Peyer's patch (tissue), 4 donors: ENCODE measurements around the gene CCDC184. TPM values are rescaled to one million over a fixed set of nuclear protein-coding genes. Genes with fewer than 3 reads are reported as not detected.
"Not testable (repeated sequence)": the region's sequence is repeated elsewhere in the genome, so short reads cannot be mapped to it uniquely, and the experiment has no call there.

Experiments used
- DNase-seq, 3 donors: peaks; one replicate each; pipeline ENCODE4 v3.0.0-alpha.2; 2017 to 2019
- H3K27ac ChIP-seq, 4 donors: fragments of 200-600 bp; sonication (generic); one replicate each; pipeline ENCODE4 v1.5.1; 2016 to 2019
- H3K27me3 ChIP-seq, 2 donors: fragments of 200-600 bp; sonication (generic); one replicate each; pipeline ENCODE4 v1.5.1; 2019
- H3K36me3 ChIP-seq, 3 donors: fragments of 200-600 bp; sonication (generic); one replicate each; pipeline ENCODE4 v1.5.1; 2016 to 2019
- H3K4me1 ChIP-seq, 4 donors: fragments of 200-600 bp; sonication (generic); one replicate each; pipeline ENCODE4 v1.5.1; 2016 to 2019
- H3K4me3 ChIP-seq, 4 donors: fragments of 200-600 bp; sonication (generic); 1 replicate in 3 of 4; 2 replicates in 1 of 4; pipeline ENCODE4 v1.5.1; 2016 to 2019; ENCODE audit warnings: mild to moderate bottlenecking in 1 of 4
- H3K9me3 ChIP-seq, 4 donors: fragments of 200-600 bp; sonication (generic); one replicate each; pipeline ENCODE4 v1.5.1; 2016 to 2019; ENCODE audit warnings: mild to moderate bottlenecking in 1 of 4
- POLR2A ChIP-seq, 2 donors: fragments of 450-650 bp; IDR thresholded peaks; one replicate each; pipeline ENCODE4 v1.5.1; 2017; ENCODE audit warnings: antibody characterized with exemption in 2 of 2, mild to moderate bottlenecking in 2 of 2, moderate library complexity in 2 of 2
- total RNA-seq, 4 donors: library from RNA; depleted of rRNA; stranded (reverse); fragments of >200 nt; gene quantifications; one replicate each; pipeline ENCODE4 v1.1.0, GENCODE V29; 2016
- TF ChIP-seq, protein P1 (sequence below), 6 experiments: fragments of 450-650 bp in 4 of 6; fragments of 200-600 bp in 2 of 6; sonication (generic) in 1 of 6; IDR thresholded peaks; one replicate each; pipeline ENCODE4 v1.5.1; 2017 to 2019; ENCODE audit warnings: antibody characterized with exemption in 6 of 6, mild to moderate bottlenecking in 3 of 6, moderate library complexity in 1 of 6

Gene CCDC184
- total RNA-seq, 4 donors from 2014 or later: 0.40 TPM; not detected in 3

DNA sequence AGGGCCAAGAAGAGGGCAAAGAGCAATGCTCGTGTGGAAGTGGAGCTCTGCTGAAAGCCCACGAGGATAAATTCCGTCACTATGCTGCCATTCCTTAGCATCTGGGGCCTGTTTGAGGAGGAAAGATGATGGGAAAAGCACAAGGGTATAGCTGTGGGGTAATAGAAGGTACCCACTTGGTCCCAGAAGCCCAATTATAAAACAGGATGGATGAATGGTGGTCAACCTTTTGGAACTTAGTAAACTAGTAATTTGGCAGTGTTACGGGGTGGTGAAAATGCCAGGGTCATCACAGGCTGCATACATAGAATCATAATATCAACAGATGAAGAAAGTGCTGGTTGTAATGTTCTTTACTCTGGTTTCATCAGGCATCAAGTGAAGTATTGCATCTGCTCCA, 19.7 kb downstream of the CCDC184 start, which contains the start of gene OR10AD1:
Gene OR10AD1, minus strand, starts transcription at position 101 of the 400 bp plus-strand sequence. Its CDS starts 0 bp downstream, at position 101.
- H3K4me3 ChIP-seq: no peak within 1 kb of the TSS
- H3K9me3 ChIP-seq: peaks cover 0 to 17% (median 0%) of the 10 kb centered on the region in 4 donors
- no peak within 1 kb of the TSS for H3K27ac ChIP-seq

GRCh38 chr12:48209495-48209894, 26.1 kb downstream of the CCDC184 start:
- H3K4me1 ChIP-seq, H3K4me3 ChIP-seq, DNase-seq, H3K36me3 ChIP-seq, H3K27ac ChIP-seq, H3K27me3 ChIP-seq: not testable (repeated sequence)
- H3K9me3 ChIP-seq: peaks cover 0 to 22% (median 0%) of the 10 kb centered on the region in 4 donors

More for the DNA sequence above, 19.7 kb downstream of the CCDC184 start, which contains the start of gene OR10AD1:
- no peak for TF ChIP-seq POLR2A (IDR thresholded peaks at IDR 0.05)
- TF ChIP-seq, protein P1, sequence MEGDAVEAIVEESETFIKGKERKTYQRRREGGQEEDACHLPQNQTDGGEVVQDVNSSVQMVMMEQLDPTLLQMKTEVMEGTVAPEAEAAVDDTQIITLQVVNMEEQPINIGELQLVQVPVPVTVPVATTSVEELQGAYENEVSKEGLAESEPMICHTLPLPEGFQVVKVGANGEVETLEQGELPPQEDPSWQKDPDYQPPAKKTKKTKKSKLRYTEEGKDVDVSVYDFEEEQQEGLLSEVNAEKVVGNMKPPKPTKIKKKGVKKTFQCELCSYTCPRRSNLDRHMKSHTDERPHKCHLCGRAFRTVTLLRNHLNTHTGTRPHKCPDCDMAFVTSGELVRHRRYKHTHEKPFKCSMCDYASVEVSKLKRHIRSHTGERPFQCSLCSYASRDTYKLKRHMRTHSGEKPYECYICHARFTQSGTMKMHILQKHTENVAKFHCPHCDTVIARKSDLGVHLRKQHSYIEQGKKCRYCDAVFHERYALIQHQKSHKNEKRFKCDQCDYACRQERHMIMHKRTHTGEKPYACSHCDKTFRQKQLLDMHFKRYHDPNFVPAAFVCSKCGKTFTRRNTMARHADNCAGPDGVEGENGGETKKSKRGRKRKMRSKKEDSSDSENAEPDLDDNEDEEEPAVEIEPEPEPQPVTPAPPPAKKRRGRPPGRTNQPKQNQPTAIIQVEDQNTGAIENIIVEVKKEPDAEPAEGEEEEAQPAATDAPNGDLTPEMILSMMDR (IDR thresholded peaks at IDR 0.05): no peak
- Histone ChIP-seq H3K36me3 (peaks cover 0 to 4% (median 0%) of the 10 kb centered on the region in 3 donors), H3K27me3 (no peaks in the 10 kb centered on the region), H3K4me1 (peaks cover 0 to 5% (median 1%) of the 10 kb centered on the region in 4 donors)
- no peak for DNase-seq

DNA sequence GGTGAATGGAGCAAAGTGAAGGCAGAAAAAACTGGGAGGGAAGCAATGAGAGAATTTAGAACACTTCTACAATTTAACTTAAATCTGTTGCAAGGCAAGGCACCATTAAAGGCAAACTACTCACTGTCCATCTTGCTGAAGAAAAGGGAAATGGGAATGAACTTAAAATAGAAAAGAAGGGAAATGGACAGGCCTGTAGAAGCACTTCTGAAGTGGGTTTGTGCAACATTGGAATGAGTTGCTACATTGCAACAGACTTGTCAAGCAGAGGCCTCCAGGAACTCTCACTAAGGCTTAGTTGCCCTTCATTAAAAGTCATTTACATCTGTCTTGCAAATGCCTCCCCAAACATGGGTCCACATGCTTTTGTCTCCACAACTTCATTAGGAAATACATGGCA, 33.3 kb downstream of the CCDC184 start:
- no peak overlapping the region for H3K27ac ChIP-seq
- H3K9me3 ChIP-seq: no peaks in the 10 kb centered on the region
- no peak overlapping the region for H3K4me3 ChIP-seq
- no peaks in the 10 kb centered on the region for H3K4me1 ChIP-seq
- no peaks in the 10 kb centered on the region for H3K27me3 ChIP-seq
- TF ChIP-seq, protein P1 (IDR thresholded peaks at IDR 0.05): no peak
- TF ChIP-seq POLR2A (IDR thresholded peaks at IDR 0.05): no peak
- DNase-seq: no peak
- H3K36me3 ChIP-seq: no peaks in the 10 kb centered on the region

DNA sequence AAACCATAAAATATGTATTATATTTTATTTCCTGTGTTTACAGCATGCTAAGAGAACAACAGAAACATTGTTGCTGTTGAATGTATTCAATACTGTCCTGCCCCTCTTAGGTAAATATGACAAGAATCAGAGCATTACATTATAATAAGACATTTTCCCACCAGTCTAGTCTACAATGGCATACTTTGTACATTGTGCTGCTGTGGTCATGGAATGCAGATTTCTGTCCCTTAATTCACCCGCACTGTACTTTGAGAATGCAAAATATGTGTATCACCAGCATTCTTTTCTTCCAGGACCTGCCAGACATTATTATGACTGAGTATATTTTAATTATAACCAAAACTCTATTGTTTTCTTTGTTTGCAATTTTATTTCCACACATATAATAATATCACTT, 36.2 kb downstream of the CCDC184 start:
- no peaks in the 10 kb centered on the region for H3K27me3 ChIP-seq
- TF ChIP-seq, protein P1 (IDR thresholded peaks at IDR 0.05): no peak
- TF ChIP-seq POLR2A (IDR thresholded peaks at IDR 0.05): no peak
- DNase-seq: no peak
- H3K4me1 ChIP-seq: no peaks in the 10 kb centered on the region
- no peaks in the 10 kb centered on the region for H3K9me3 ChIP-seq
- H3K4me3 ChIP-seq: no peak overlapping the region
- no peaks in the 10 kb centered on the region for H3K36me3 ChIP-seq
- H3K27ac ChIP-seq: no peak overlapping the region

DNA sequence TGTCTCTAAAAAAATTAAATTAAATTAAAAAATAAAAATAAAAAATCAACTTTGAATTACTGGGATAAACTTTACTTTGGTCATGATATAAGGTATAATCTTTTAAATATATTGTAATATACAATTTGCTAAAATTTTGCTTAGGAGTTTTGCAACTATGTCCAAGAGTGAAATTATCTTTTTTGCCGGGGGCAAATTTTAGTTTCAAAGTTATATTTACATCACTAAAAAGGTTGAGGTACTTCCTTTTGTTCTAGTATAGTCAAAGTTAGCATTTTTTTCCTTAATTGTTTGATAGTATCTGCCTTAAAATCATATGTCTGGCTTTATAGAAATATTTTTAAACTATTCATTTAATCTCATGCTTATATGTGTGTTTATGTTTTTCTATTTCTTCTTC, 37.3 kb downstream of the CCDC184 start:
- Histone ChIP-seq H3K9me3 (no peaks in the 10 kb centered on the region), H3K4me3 (no peak overlapping the region), H3K27ac (no peak overlapping the region), H3K36me3 (no peaks in the 10 kb centered on the region), H3K27me3 (no peaks in the 10 kb centered on the region), H3K4me1 (no peaks in the 10 kb centered on the region)
- no peak for DNase-seq
- TF ChIP-seq POLR2A (IDR thresholded peaks at IDR 0.05): no peak
- TF ChIP-seq, protein P1 (IDR thresholded peaks at IDR 0.05): no peak

GRCh38 chr12:48221645-48222044, 38.2 kb downstream of the CCDC184 start:
- Histone ChIP-seq H3K9me3 (no peaks in the 10 kb centered on the region), H3K4me3 (no peak overlapping the region), H3K4me1 (no peaks in the 10 kb centered on the region), H3K27me3 (no peaks in the 10 kb centered on the region), H3K27ac (no peak overlapping the region), H3K36me3 (no peaks in the 10 kb centered on the region)
- TF ChIP-seq POLR2A (IDR thresholded peaks at IDR 0.05): no peak
- TF ChIP-seq, protein P1 (IDR thresholded peaks at IDR 0.05): no peak
- no peak for DNase-seq

DNA sequence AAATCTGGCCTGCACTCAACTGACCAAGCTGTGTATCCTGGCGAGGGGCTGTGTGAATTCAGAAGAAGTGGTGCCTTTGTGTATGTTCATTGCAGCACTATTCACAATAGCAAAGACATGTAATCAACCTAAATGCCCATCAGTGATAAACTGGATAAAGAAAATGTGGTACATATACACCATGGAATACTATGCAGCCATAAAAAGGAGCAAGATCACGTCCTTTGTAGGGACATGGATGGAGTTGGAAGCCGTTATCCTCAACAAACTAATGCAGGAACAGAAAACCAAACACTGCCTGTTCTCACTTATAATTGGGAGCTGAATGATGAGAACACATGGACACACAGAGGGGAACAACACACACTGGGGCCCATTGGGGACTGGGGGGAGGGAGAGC, 41.1 kb downstream of the CCDC184 start:
- not testable (repeated sequence) for H3K4me3 ChIP-seq, H3K36me3 ChIP-seq, H3K9me3 ChIP-seq, H3K27me3 ChIP-seq, DNase-seq, H3K27ac ChIP-seq, H3K4me1 ChIP-seq

DNA sequence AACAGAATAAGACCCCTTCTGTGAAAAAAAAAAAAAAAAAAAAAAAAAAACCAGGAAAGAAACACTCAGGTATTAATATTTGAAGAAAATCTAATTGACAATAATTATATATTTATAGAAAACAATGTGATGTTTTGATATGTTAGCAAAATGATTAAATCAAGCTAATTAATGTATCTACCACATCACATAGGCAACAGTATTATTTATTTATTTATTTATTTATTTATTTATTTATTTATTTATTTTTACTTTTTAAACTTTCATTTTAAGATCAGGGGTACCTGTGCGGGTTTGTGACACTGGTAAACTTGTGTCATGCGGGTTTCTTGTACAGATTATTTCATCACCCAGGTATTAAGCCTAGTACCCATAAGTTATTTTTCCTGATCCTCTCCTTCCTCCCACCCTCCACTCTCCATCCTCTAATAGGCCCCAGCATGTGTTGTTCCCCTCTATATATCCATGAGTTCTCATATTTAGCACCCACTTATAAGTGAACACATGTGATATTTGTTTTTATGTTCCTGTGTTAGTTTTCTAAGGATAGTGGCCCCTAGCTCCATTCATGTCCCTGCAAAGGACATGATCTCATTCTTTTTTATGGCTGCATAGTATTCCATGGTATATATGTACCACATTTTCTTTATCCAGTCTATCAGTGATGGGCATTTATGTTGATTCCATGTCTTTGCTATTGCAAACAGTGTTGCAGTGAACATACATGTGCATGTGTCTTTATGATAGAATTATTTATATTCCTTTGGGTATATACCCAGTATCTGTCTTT, 47.9 kb downstream of the CCDC184 start:
- DNase-seq, H3K27me3 ChIP-seq, H3K36me3 ChIP-seq: not testable (repeated sequence)

More for the DNA sequence above, 47.9 kb downstream of the CCDC184 start:
- not testable (repeated sequence) for H3K4me3 ChIP-seq, H3K9me3 ChIP-seq, H3K4me1 ChIP-seq, H3K27ac ChIP-seq
